ENCODE results near the gene HPGDS.

DNA sequence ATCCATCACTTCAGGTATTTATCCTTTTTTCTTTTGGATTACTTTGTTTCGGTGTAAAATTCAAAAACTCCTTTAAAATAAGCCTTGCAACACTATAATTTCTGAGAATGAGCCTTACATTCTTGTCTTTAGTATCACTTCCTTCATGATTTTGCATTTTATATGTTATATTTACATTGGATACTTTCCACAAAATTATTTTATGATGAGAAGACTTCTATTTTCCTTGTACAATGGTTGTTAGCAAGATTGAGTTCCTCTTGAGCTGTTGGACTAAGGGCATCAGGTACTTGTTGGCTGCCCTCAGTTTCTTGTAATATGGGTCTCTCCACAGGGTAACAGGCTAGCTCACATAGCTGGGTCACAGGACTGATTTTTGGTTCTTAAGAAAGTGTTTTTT, 22.7 kb upstream of the HPGDS start:
- TF ChIP-seq CTCF (IDR thresholded peaks at IDR 0.05; ENCODE audit: low read depth, low read length, missing input control) (no peak), RAD21 (IDR thresholded peaks at IDR 0.05) (no peak), YY1 (IDR thresholded peaks at IDR 0.05) (no peak), TAF1 (conservative IDR thresholded peaks at IDR 0.05) (no peak)
- TF ChIP-seq, protein P1, sequence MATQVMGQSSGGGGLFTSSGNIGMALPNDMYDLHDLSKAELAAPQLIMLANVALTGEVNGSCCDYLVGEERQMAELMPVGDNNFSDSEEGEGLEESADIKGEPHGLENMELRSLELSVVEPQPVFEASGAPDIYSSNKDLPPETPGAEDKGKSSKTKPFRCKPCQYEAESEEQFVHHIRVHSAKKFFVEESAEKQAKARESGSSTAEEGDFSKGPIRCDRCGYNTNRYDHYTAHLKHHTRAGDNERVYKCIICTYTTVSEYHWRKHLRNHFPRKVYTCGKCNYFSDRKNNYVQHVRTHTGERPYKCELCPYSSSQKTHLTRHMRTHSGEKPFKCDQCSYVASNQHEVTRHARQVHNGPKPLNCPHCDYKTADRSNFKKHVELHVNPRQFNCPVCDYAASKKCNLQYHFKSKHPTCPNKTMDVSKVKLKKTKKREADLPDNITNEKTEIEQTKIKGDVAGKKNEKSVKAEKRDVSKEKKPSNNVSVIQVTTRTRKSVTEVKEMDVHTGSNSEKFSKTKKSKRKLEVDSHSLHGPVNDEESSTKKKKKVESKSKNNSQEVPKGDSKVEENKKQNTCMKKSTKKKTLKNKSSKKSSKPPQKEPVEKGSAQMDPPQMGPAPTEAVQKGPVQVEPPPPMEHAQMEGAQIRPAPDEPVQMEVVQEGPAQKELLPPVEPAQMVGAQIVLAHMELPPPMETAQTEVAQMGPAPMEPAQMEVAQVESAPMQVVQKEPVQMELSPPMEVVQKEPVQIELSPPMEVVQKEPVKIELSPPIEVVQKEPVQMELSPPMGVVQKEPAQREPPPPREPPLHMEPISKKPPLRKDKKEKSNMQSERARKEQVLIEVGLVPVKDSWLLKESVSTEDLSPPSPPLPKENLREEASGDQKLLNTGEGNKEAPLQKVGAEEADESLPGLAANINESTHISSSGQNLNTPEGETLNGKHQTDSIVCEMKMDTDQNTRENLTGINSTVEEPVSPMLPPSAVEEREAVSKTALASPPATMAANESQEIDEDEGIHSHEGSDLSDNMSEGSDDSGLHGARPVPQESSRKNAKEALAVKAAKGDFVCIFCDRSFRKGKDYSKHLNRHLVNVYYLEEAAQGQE (IDR thresholded peaks at IDR 0.05) = no peak
- TF ChIP-seq, protein P2, sequence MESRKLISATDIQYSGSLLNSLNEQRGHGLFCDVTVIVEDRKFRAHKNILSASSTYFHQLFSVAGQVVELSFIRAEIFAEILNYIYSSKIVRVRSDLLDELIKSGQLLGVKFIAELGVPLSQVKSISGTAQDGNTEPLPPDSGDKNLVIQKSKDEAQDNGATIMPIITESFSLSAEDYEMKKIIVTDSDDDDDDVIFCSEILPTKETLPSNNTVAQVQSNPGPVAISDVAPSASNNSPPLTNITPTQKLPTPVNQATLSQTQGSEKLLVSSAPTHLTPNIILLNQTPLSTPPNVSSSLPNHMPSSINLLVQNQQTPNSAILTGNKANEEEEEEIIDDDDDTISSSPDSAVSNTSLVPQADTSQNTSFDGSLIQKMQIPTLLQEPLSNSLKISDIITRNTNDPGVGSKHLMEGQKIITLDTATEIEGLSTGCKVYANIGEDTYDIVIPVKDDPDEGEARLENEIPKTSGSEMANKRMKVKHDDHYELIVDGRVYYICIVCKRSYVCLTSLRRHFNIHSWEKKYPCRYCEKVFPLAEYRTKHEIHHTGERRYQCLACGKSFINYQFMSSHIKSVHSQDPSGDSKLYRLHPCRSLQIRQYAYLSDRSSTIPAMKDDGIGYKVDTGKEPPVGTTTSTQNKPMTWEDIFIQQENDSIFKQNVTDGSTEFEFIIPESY (IDR thresholded peaks at IDR 0.05) = no peak

Measured in liver (tissue), 3 donors.